Uterus (tissue), 4 donors: ENCODE results near the gene IFRD2. TPM values are rescaled to one million over a fixed set of nuclear protein-coding genes. Genes with fewer than 3 reads are reported as not detected.

ENCODE experiments used
- DNase-seq, 2 donors: peaks; one replicate each; pipeline ENCODE4 v3.0.0-alpha.2; 2019 to 2020
- H3K27ac ChIP-seq, 2 donors: fragments of 200-600 bp; sonication (generic); 1 replicate in 1 of 2; 2 replicates in 1 of 2; pipeline ENCODE4 v1.5.1; 2016 to 2018
- H3K27me3 ChIP-seq, 2 donors: fragments of 200-600 bp; sonication (generic); one replicate each; pipeline ENCODE4 v1.5.1; 2018 to 2019; ENCODE audit warnings: control low read depth in 1 of 2
- H3K36me3 ChIP-seq, 2 donors: fragments of 200-600 bp; sonication (generic); one replicate each; pipeline ENCODE4 v1.5.1; 2019; ENCODE audit warnings: control low read depth in 1 of 2
- H3K4me1 ChIP-seq, 2 donors: fragments of 200-600 bp; sonication (generic); one replicate each; pipeline ENCODE4 v1.5.1; 2018 to 2019; ENCODE audit warnings: control low read depth in 1 of 2
- H3K4me3 ChIP-seq, 2 donors: fragments of 200-600 bp; sonication (generic); 1 replicate in 1 of 2; 2 replicates in 1 of 2; pipeline ENCODE4 v1.5.1; 2018 to 2019; ENCODE audit warnings: mild to moderate bottlenecking in 1 of 2
- H3K9me3 ChIP-seq, 2 donors: fragments of 200-600 bp; sonication (generic); one replicate each; pipeline ENCODE4 v1.5.1; 2019; ENCODE audit warnings: control low read depth in 1 of 2
- CTCF ChIP-seq, 4 experiments: fragments of 200-600 bp in 2 of 4; fragments of 450-650 bp in 2 of 4; sonication (generic) in 2 of 4; IDR thresholded peaks; one replicate each; pipeline ENCODE4 v1.5.1; 2016 to 2019; ENCODE audit warnings: antibody characterized with exemption in 4 of 4, mild to moderate bottlenecking in 2 of 4, moderate library complexity in 1 of 4
- POLR2A ChIP-seq, 2 donors: fragments of 450-650 bp; IDR thresholded peaks; one replicate each; pipeline ENCODE4 v1.6.1; 2016; ENCODE audit warnings: antibody characterized with exemption in 2 of 2, mild to moderate bottlenecking in 1 of 2, moderate library complexity in 1 of 2
- intact Hi-C: fragments of 100-400 bp; cut with DNase I; formaldehyde crosslinking; loops from one replicate; pipeline ENCODE4 v1.15.1; 2023; ENCODE audit warnings: low total_unique reads
- total RNA-seq, 4 donors: library from RNA; depleted of rRNA in 3 of 4; stranded (reverse); fragments of >200 nt in 3 of 4; gene quantifications; one replicate each; pipeline versions ENCODE4 v1.1.0 to v1.2.4, GENCODE V29; 2014 to 2023
- donor health status: DM: yes; HTN: yes; CAD: no.

The IFRD2 gene
- total RNA-seq, 4 donors from 2014 or later, result 14.1 to 81.5 (median 25.1) TPM

GRCh38 chr3:50302095-50303012, 10.1 kb upstream of the IFRD2 start:
- DNase-seq, result no peak
- Histone ChIP-seq H3K27me3 (no peaks in the 10 kb centered on the region), H3K4me3 (peak overlapping the region in 1 of 2 donors; percentile 7), H3K9me3 (no peaks in the 10 kb centered on the region), H3K27ac (peak overlapping the region; percentile 69 to 79), H3K4me1 (peaks cover 0 to 8% of the 10 kb centered on the region in 2 donors), H3K36me3 (no peaks in the 10 kb centered on the region)
- intact Hi-C loops, result no loop called here
- TF ChIP-seq POLR2A (IDR thresholded peaks at IDR 0.05), result no peak
- no peak for TF ChIP-seq CTCF (IDR thresholded peaks at IDR 0.05)

GRCh38 chr3:50300681-50301254, 8.5 kb upstream of the IFRD2 start:
- DNase-seq, result no peak
- peaks cover 0 to 8% of the 10 kb centered on the region in 2 donors for H3K4me1 ChIP-seq

GRCh38 chr3:50299929-50300680, 7.9 kb upstream of the IFRD2 start:
- intact Hi-C loops, result no loop called here
- Histone ChIP-seq H3K4me1 (peaks cover 0 to 8% of the 10 kb centered on the region in 2 donors), H3K27ac (peak overlapping the region; percentile 85 to 87), H3K36me3 (no peaks in the 10 kb centered on the region), H3K9me3 (no peaks in the 10 kb centered on the region), H3K4me3 (peak overlapping the region; percentile 46 to 48), H3K27me3 (no peaks in the 10 kb centered on the region)
- peak in 1 of 2 donors; percentile 36 for DNase-seq
- TF ChIP-seq POLR2A (IDR thresholded peaks at IDR 0.05) (no peak), CTCF (IDR thresholded peaks at IDR 0.05) (no peak)

More at GRCh38 chr3:50300681-50301254, 8.5 kb upstream of the IFRD2 start:
- no peaks in the 10 kb centered on the region for H3K9me3 ChIP-seq
- H3K27me3 ChIP-seq, result no peaks in the 10 kb centered on the region
- no peak overlapping the region for H3K4me3 ChIP-seq
- intact Hi-C loops, result no loop called here
- peak overlapping the region; percentile 85 to 87 for H3K27ac ChIP-seq
- TF ChIP-seq CTCF (IDR thresholded peaks at IDR 0.05), result no peak
- TF ChIP-seq POLR2A (IDR thresholded peaks at IDR 0.05), result no peak
- no peaks in the 10 kb centered on the region for H3K36me3 ChIP-seq

GRCh38 chr3:50299638-50299928, 7.4 kb upstream of the IFRD2 start:
- no peaks in the 10 kb centered on the region for H3K9me3 ChIP-seq
- H3K27me3 ChIP-seq, result no peaks in the 10 kb centered on the region
- no peak for DNase-seq
- no peaks in the 10 kb centered on the region for H3K36me3 ChIP-seq
- H3K4me3 ChIP-seq, result peak overlapping the region; percentile 46 to 48
- TF ChIP-seq POLR2A (IDR thresholded peaks at IDR 0.05) (no peak), CTCF (IDR thresholded peaks at IDR 0.05) (no peak)
- peak overlapping the region; percentile 85 to 87 for H3K27ac ChIP-seq
- intact Hi-C loops, result no loop called here
- peaks cover 0 to 8% of the 10 kb centered on the region in 2 donors for H3K4me1 ChIP-seq
